ENCODE results near the gene NPFFR1.

NPFFR1 gene

DNA sequence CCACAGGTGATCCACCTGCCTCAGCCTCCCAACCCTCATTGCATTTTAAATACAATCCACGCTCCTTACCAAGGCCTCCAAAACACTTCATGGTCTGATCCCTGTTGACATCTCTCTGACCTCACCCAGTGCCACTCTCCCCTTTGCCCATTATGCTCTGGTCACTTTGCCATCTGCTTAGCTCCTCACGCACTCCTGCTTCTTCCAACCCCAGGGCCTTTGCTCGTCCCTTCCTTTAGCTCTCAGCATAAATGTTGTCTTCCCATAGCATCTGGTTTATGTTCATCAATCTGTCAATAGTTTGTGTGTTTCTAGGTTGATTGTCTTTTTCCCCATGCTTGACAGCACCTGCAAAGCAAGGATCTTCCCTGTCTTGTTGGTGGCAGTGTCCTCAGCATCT, 14.1 kb downstream of the NPFFR1 start:
- TF ChIP-seq, protein P1, sequence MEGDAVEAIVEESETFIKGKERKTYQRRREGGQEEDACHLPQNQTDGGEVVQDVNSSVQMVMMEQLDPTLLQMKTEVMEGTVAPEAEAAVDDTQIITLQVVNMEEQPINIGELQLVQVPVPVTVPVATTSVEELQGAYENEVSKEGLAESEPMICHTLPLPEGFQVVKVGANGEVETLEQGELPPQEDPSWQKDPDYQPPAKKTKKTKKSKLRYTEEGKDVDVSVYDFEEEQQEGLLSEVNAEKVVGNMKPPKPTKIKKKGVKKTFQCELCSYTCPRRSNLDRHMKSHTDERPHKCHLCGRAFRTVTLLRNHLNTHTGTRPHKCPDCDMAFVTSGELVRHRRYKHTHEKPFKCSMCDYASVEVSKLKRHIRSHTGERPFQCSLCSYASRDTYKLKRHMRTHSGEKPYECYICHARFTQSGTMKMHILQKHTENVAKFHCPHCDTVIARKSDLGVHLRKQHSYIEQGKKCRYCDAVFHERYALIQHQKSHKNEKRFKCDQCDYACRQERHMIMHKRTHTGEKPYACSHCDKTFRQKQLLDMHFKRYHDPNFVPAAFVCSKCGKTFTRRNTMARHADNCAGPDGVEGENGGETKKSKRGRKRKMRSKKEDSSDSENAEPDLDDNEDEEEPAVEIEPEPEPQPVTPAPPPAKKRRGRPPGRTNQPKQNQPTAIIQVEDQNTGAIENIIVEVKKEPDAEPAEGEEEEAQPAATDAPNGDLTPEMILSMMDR (IDR thresholded peaks at IDR 0.05; ENCODE audit: low read length, missing control alignments) = no peak
- H3K4me3 ChIP-seq (replicated peaks; ENCODE audit: low read depth, low read length) = no peak overlapping the region
- DNase-seq (ENCODE audit: low read depth) = no peak

- H3K4me3 ChIP-seq (replicated peaks; ENCODE audit: low read depth, low read length) = no peak overlapping the region
- TF ChIP-seq, protein P1 (IDR thresholded peaks at IDR 0.05; ENCODE audit: low read length, missing control alignments) = no peak
- no peak for DNase-seq (ENCODE audit: low read depth)
Observed at GRCh38 chr10:70268376-70268775, 15.4 kb downstream of the NPFFR1 start.

DNA sequence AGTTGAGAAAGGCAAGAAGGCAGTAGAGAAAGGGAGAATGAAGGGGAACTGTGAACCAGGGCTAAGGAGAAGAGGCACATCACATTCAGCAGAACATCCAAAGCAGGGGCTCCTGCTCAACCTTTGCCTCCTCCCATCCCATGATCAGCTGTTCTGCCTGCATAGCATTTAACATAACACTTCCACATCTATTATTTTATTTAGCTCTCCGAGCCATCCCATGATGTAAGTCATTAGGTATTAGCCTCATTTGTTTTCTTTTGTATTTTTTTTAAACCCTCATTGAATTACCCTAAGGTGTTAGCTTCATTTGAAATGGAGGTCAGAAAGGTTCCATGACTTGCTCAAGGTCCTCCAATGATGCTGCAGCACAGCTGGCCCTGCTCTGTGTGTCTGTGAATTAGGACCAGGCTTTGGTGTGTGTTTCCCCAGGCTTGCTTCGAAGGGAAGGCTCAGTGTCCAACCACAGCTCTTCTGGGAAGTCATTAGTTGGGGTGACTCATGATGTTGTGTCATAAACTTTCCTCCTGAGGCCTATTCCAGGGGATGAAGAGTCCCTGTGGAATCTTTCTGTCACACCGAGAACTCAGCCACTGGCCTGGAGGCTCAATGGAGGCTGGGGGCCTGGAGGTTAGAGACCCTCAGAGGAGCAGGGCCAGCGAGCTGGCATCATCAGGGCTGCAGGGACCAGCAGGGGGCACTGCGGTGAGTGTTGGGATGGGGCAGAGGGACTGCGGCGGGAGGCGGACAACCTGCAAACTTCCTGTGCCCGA, 16.5 kb downstream of the NPFFR1 start:
- H3K4me3 ChIP-seq (replicated peaks; ENCODE audit: low read depth, low read length) = no peak overlapping the region
- TF ChIP-seq, protein P1 (IDR thresholded peaks at IDR 0.05; ENCODE audit: low read length, missing control alignments) = peak; percentile 28
- DNase-seq (ENCODE audit: low read depth) = peak; percentile 87

- TF ChIP-seq, protein P1 (IDR thresholded peaks at IDR 0.05; ENCODE audit: low read length, missing control alignments) = no peak
- no peak overlapping the region for H3K4me3 ChIP-seq (replicated peaks; ENCODE audit: low read depth, low read length)
- DNase-seq (ENCODE audit: low read depth) = no peak
Observed at GRCh38 chr10:70266701-70267100, 17.1 kb downstream of the NPFFR1 start.

DNA sequence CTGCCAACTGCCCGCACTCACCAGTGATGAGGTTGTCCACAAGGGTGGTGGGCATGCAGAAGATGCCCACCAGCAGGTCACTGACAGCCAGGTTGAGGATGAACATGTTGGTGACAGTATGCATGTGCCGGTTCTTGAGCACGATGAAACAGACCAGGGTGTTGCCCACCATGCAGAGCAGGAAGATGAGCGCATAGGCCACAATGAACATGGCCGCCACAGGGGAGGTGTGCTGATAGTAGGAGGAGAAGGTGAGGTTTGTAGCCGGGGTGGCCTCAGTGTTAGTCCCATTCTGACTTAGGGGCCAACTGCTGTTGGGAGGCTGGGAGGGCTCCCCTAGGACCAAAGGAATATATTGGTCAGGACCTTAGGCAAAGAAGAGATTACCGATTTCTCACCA, 17.7 kb downstream of the NPFFR1 start:
- TF ChIP-seq, protein P1 (IDR thresholded peaks at IDR 0.05; ENCODE audit: low read length, missing control alignments) = no peak
- no peak for DNase-seq (ENCODE audit: low read depth)
- no peak overlapping the region for H3K4me3 ChIP-seq (replicated peaks; ENCODE audit: low read depth, low read length)

- H3K4me3 ChIP-seq (replicated peaks; ENCODE audit: low read depth, low read length) = no peak overlapping the region
- no peak for DNase-seq (ENCODE audit: low read depth)
- TF ChIP-seq, protein P1 (IDR thresholded peaks at IDR 0.05; ENCODE audit: low read length, missing control alignments) = peak; percentile 26
Observed at GRCh38 chr10:70265032-70265689, 18.6 kb downstream of the NPFFR1 start.

Data from fibroblast of pulmonary artery (primary cell).